ENCODE measurements around the gene AGK. TPM values are rescaled to one million over a fixed set of nuclear protein-coding genes. Genes with fewer than 3 reads are reported as not detected.
A peak's percentile ranks its signal among the peaks of the same experiment; 100 is the strongest.

The AGK gene
- total RNA-seq, 1 experiment from 2014 or later: 44.1 TPM

GRCh38 chr7:141691961-141692360, 140.8 kb downstream of the AGK start:
- POLR2A ChIA-PET (ENCODE audit: unreplicated experiment): no interaction called here
- Histone ChIP-seq H2AFZ (no peak overlapping the region), H3K9me3 (ENCODE audit: insufficient read depth, low read depth) (no peaks in the 10 kb centered on the region), H3K36me3 (ENCODE audit: low read depth) (no peaks in the 10 kb centered on the region), H3K4me2 (no peak overlapping the region), H3K27me3 (ENCODE audit: insufficient read depth, low read depth) (no peaks in the 10 kb centered on the region), H3K9me2 (ENCODE audit: insufficient read depth) (no peaks in the 10 kb centered on the region), H3F3A (ENCODE audit: insufficient read depth, low read depth) (no peaks in the 10 kb centered on the region), H4K20me1 (ENCODE audit: insufficient read depth) (peaks cover 19% of the 10 kb centered on the region), H3K27ac (no peak overlapping the region), H3K4me1 (replicated peaks; ENCODE audit: insufficient read depth) (peaks cover 13% of the 10 kb centered on the region; the same call in 1 of the 2 replicates), H3K79me2 (ENCODE audit: low read depth) (peaks cover 35% of the 10 kb centered on the region), H3K4me3 (no peak overlapping the region)
- TF ChIP-seq EZH2 (IDR thresholded peaks at IDR 0.05; ENCODE audit: low read depth): no peak
- TF ChIP-seq, protein P1, sequence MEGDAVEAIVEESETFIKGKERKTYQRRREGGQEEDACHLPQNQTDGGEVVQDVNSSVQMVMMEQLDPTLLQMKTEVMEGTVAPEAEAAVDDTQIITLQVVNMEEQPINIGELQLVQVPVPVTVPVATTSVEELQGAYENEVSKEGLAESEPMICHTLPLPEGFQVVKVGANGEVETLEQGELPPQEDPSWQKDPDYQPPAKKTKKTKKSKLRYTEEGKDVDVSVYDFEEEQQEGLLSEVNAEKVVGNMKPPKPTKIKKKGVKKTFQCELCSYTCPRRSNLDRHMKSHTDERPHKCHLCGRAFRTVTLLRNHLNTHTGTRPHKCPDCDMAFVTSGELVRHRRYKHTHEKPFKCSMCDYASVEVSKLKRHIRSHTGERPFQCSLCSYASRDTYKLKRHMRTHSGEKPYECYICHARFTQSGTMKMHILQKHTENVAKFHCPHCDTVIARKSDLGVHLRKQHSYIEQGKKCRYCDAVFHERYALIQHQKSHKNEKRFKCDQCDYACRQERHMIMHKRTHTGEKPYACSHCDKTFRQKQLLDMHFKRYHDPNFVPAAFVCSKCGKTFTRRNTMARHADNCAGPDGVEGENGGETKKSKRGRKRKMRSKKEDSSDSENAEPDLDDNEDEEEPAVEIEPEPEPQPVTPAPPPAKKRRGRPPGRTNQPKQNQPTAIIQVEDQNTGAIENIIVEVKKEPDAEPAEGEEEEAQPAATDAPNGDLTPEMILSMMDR (conservative IDR thresholded peaks at IDR 0.05): no peak
- no peak for DNase-seq
- intact Hi-C loops (cut with micrococcal nuclease; ENCODE audit: unreplicated experiment): no loop called here
- CTCF ChIA-PET: no interaction called here
- BruUV-seq (replicated peaks): no TSS peak

DNA sequence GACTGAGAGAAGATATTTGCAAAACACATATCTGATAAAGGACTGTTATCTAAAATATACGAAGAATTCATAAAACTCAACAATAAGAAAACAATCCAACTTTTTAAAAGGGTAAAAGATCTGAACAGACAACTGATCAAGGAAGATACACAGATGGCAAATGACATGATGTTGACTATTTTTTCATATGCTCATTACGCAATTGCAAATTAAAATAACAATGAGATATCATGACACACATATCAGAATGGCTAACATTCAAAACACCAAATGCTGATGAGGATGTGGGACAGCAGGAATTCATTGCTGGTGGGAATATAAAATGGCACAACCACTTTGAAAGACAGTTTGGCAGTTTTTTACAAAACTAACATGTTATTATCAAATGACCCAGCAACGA, 141.9 kb downstream of the AGK start:
- Histone ChIP-seq H3F3A (ENCODE audit: insufficient read depth, low read depth) (no peaks in the 10 kb centered on the region), H3K27me3 (ENCODE audit: insufficient read depth, low read depth) (no peaks in the 10 kb centered on the region), H3K9me2 (ENCODE audit: insufficient read depth) (no peaks in the 10 kb centered on the region), H3K79me2 (ENCODE audit: low read depth) (peaks cover 35% of the 10 kb centered on the region), H3K9me3 (ENCODE audit: insufficient read depth, low read depth) (no peaks in the 10 kb centered on the region), H2AFZ (no peak overlapping the region), H3K4me2 (no peak overlapping the region), H3K27ac (no peak overlapping the region), H3K4me3 (no peak overlapping the region), H4K20me1 (ENCODE audit: insufficient read depth) (peaks cover 19% of the 10 kb centered on the region), H3K4me1 (replicated peaks; ENCODE audit: insufficient read depth) (peaks cover 15% of the 10 kb centered on the region), H3K36me3 (ENCODE audit: low read depth) (no peaks in the 10 kb centered on the region)
- no peak for DNase-seq
- ChIA-PET POLR2A (ENCODE audit: unreplicated experiment) (no interaction called here), CTCF (interaction anchor here (0.6 to 1.5 kb wide), 2 partner anchors 9 to 16 kb away, joined by 3 to 5 read pairs; no protein-coding TSS in a partner anchor)
- intact Hi-C loops (cut with micrococcal nuclease; ENCODE audit: unreplicated experiment): no loop called here
- BruUV-seq (replicated peaks): no TSS peak
- TF ChIP-seq, protein P1 (conservative IDR thresholded peaks at IDR 0.05): no peak
- no peak for TF ChIP-seq EZH2 (IDR thresholded peaks at IDR 0.05; ENCODE audit: low read depth)

DNA sequence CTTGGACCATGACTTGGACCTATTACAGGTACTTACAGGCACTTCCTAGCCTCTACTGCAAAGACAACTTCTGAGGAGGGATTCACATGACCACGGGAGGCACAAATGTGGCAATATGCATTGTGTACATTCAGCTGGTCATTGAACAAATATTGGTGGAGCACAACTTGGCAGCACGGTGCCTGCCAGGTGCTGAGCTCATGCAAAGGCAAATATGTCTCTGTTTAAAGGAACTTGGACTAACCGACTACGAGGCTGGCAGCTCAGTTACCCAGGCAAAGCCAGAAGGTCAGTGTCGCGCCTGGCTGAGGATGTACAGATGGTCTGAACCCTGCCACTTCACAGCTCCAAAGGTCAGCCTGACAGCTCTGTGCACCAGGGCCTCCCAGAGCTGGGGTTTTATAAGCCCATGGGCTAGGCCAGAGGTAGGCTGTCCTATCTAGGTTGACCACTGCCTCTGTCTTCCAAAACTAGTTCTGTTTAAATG, 144.6 kb downstream of the AGK start:
- POLR2A ChIA-PET (ENCODE audit: unreplicated experiment): interaction anchor here (1.0 kb wide), 1 partner anchor 33 kb away, joined by 4 read pairs; no protein-coding TSS in a partner anchor
- intact Hi-C loops (cut with micrococcal nuclease; ENCODE audit: unreplicated experiment): loop anchor here (2.0 kb wide), 1 partner anchor 21 kb away; no protein-coding TSS in a partner anchor
- Histone ChIP-seq H3K27me3 (ENCODE audit: insufficient read depth, low read depth) (no peaks in the 10 kb centered on the region), H2AFZ (no peak overlapping the region), H3K9me3 (ENCODE audit: insufficient read depth, low read depth) (no peaks in the 10 kb centered on the region), H3K27ac (no peak overlapping the region), H3K4me2 (0 out of 2 replicates have a peak overlapping the region, but pooled peaks have one; percentile 3), H3K4me3 (no peak overlapping the region), H3K4me1 (replicated peaks; ENCODE audit: insufficient read depth) (peaks cover 21% of the 10 kb centered on the region), H3K36me3 (ENCODE audit: low read depth) (no peaks in the 10 kb centered on the region), H3F3A (ENCODE audit: insufficient read depth, low read depth) (peaks cover 8% of the 10 kb centered on the region; the same call in 1 of the 2 replicates), H3K79me2 (ENCODE audit: low read depth) (peaks cover 40% of the 10 kb centered on the region), H3K9me2 (ENCODE audit: insufficient read depth) (no peaks in the 10 kb centered on the region), H4K20me1 (ENCODE audit: insufficient read depth) (peaks cover 10% of the 10 kb centered on the region; the same call in 1 of the 2 replicates)
- no peak for TF ChIP-seq EZH2 (IDR thresholded peaks at IDR 0.05; ENCODE audit: low read depth)
- TF ChIP-seq, protein P1 (conservative IDR thresholded peaks at IDR 0.05): no peak
- CTCF ChIA-PET: no interaction called here
- BruUV-seq (replicated peaks): no TSS peak
- peak in 1 of 2 experiments; percentile 62 for DNase-seq

All from PC-9 (cell line).